ENCODE measurements around the gene LRTM2.

GRCh38 chr12:1833596-1834028 is 13.2 kb downstream of the LRTM2 start:
- no peak for TF ChIP-seq CTCF (conservative IDR thresholded peaks at IDR 0.05; ENCODE audit: low read length)
- no peak for TF ChIP-seq EZH2phosphoT487 (IDR thresholded peaks at IDR 0.05; ENCODE audit: borderline replicate concordance)
